ENCODE measurements around the gene BCKDHA.
"Not testable (repeated sequence)": the region's sequence is repeated elsewhere in the genome, so short reads cannot be mapped to it uniquely, and the experiment has no call there.

Gene BCKDHA

DNA sequence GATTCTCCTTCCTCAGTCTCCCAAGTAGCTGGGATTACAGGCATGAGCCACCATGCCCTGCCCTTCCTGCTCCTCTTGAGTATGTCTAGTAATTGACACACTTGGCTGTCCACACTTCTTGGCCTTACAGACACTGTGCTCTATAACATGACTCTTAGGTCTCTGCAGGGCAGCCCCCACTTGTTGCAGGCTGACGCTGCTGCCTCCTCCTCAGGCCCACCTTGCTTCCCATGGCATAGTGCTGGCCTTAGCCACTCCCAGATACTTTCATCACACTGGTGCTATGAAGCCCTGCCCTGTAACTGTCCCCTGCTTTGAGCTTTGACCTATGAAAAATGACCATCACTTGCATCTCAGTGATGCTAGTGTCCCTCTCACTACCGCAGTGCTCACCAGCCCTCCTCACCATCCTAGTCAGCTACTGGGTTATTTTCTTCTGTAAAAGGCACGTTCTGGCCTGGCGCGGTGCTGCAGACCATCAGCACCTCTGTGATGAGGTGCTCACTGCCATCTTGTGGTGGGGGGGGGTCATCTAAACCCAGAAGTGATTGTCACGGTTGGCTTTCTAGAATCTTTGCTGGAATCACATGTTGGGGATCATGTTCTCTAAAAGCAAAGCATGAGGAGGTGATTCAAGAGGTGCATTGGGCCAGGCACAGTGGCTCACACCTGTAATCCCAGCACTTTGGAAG lies 55.1 kb downstream of the BCKDHA start:
- DNase-seq, result no peak

DNA sequence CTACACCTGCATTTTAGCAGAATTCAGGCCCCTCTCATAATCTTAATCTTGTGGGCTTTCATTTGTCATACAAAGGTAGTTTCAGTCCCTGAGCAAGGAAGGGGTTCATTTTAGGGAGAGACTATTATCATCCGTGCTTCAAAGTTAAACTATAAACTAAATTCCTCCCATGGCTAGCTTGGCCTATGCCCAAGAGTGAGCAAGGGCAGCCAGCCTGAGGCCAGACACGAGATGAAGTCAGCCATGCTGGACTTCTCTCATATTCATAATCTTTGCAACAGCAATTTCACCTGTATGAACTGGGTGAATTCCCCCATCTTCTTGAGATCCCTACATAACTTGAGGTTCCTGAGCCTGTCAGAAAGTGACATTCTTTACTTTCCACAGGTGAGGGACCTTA lies 58.3 kb downstream of the BCKDHA start:
- DNase-seq, result no peak

- DNase-seq, result no peak
These were observed 58.8 kb downstream of the BCKDHA start for GRCh38 chr19:41456342-41456918.

DNA sequence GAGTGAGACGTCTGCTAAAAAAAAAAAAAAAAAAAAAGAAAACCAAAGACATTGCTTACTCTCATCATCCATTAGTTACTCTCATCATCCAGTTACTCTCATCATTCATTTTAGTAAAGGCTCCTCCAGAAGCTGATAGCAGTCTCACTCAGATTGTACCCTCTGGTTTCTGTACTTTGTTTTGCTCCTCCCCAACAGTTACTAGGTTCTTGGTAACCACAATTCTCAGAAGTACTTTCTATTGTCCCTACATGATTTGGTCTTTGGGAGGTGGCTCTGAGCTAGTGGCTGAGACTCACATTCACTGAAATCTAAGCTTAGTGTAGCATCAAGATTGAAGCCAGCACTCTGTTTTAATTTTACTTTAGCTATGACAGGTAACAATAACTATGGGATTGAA lies 59.6 kb downstream of the BCKDHA start:
- no peak for DNase-seq

GRCh38 chr19:41462497-41462896 lies 64.9 kb downstream of the BCKDHA start:
- no peak for DNase-seq

DNA sequence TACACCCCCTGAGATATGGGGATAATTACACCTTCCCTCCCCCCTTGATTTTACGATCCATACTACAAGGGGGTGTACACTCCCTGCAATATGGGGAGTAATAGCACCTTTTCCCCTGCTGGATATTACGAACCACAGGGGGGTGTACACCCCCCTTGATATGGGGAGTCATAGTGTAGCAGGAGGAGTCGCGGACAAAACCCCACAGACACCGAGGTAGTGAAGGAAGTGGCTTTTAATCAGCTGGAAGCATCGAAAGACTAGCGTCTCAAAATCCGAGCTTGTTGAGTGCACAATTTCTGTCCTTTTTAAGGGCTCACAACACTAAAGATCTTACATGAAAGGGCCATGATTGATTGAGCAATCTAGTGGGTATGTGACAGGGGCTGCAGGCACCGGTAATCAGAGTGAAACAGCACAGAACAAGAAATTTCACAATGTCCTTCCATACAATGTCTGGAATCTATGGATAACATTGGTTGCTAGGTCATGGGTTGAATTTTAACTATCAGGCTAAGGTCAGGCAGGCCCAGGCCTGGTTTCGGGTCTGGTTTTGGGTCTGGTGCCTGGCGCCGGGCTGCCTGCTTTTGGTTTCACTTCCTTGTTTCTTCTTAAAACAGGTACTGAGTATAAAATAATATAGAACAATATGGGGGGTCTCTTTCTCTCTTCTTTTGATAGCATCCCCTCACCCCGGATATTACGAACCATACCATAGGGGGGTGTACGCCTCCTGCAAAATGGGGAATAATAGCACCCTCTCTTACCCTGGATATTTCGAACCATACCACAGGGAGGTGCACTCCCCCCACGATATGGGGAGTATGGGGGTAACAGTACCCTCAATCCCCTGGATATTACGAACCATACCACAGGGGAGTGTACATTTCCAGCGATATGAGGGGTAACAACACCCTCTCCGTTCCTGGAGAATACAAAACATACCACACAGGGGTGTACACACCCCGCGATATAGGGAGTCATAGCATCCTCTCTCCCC lies 65.9 kb downstream of the BCKDHA start:
- DNase-seq, result not testable (repeated sequence)

All from stimulated activated CD4-positive, alpha-beta T cell treated with anti-CD3 and anti-CD28 coated beads, Interleukin-15, amount 100 ng/mL, for 24 hours (primary cell).